Stomach (tissue), 9 donors: ENCODE data around the gene EDARADD. TPM values are rescaled to one million over a fixed set of nuclear protein-coding genes. Genes with fewer than 3 reads are reported as not detected.

Experiments used
- DNase-seq, 2 donors: peaks; one replicate each; pipeline versions ENCODE4 v3.0.0 to v3.0.0-alpha.2; 2013 to 2019
- H3K27ac ChIP-seq, 5 donors: fragments of 200-600 bp in 4 of 5; sonication (generic) in 4 of 5; one replicate each; pipeline ENCODE4 v1.5.1; 2013 to 2019; ENCODE audit warnings: mild to moderate bottlenecking in 1 of 5, moderate library complexity in 1 of 5
- H3K27me3 ChIP-seq, 3 donors: fragments of 200-600 bp; sonication (generic); one replicate each; pipeline ENCODE4 v1.5.1; 2017 to 2019; ENCODE audit warnings: mixed run types in 1 of 3
- H3K36me3 ChIP-seq, 4 donors: fragments of 200-600 bp; sonication (generic); 1 replicate in 3 of 4; 2 replicates in 1 of 4; pipeline ENCODE4 v1.5.1; 2016 to 2019
- H3K4me1 ChIP-seq, 4 donors: fragments of 200-600 bp; sonication (generic); one replicate each; pipeline ENCODE4 v1.5.1; 2016 to 2019
- H3K4me3 ChIP-seq, 4 donors: fragments of 200-600 bp; sonication (generic) in 3 of 4; one replicate each; pipeline ENCODE4 v1.5.1; 2016 to 2019; ENCODE audit warnings: mild to moderate bottlenecking in 1 of 4
- H3K9me3 ChIP-seq, 4 donors: fragments of 200-600 bp; sonication (generic); one replicate each; pipeline ENCODE4 v1.5.1; 2016 to 2019
- CTCF ChIP-seq, 7 experiments: fragments of 450-650 bp in 4 of 7; fragments of 200-600 bp in 3 of 7; sonication (generic) in 3 of 7; IDR thresholded peaks; one replicate each; pipeline ENCODE4 v1.5.1; 2016 to 2019; ENCODE audit warnings: antibody characterized with exemption in 7 of 7, control low read depth in 2 of 7, mild to moderate bottlenecking in 1 of 7
- EP300 ChIP-seq: sonication (generic); formaldehyde crosslinking; IDR thresholded peaks from one replicate; pipeline ENCODE4 v1.6.1; 2017; ENCODE audit warnings: antibody characterized with exemption
- POLR2A ChIP-seq, 4 donors: fragments of 450-650 bp; IDR thresholded peaks; one replicate each; pipeline ENCODE4 v1.6.1; 2016; ENCODE audit warnings: antibody characterized with exemption in 4 of 4, control low read depth in 2 of 4, mild to moderate bottlenecking in 1 of 4, moderate library complexity in 1 of 4
- POLR2AphosphoS5 ChIP-seq, 3 donors: sonication (generic); formaldehyde crosslinking; IDR thresholded peaks; one replicate each; pipeline ENCODE4 v1.6.1; 2016; ENCODE audit warnings: antibody characterized with exemption in 3 of 3
- WGBS, 5 donors: extraction: QIAGEN DNeasy Blood & Tissue Kit in 3 of 5; methylation state at CpG; one replicate each; pipeline versions ENCODE4 v1.1.5 to v1.1.7; 2013 to 2018; 5-methylcytosine and 5-hydroxymethylcytosine counted together
- intact Hi-C: fragments of 100-400 bp; cut with DNase I; formaldehyde crosslinking; loops from one replicate; pipeline ENCODE4 v1.15.1; 2023; ENCODE audit warnings: low total_unique reads
- polyA plus RNA-seq, 3 donors: library from polyadenylated mRNA; stranded (reverse); fragments of 200-250 nt; gene quantifications; one replicate each; pipeline ENCODE4 v1.2.3, GENCODE V29; 2013
- total RNA-seq, 5 donors: library from RNA; depleted of rRNA; stranded (reverse); fragments of >200 nt; gene quantifications; one replicate each; pipeline versions ENCODE4 v1.1.0 to v1.2.3, GENCODE V29; 2014 to 2016
- donor health status: healthy with polysubstance abuse.
- donor health status: Bipolar disorder and iron deficiency.
- donor health status: healthy.

Gene EDARADD
- total and polyA plus RNA-seq, 8 donors: 3.7 to 13.8 (median 6.6) TPM; not detected in 1

DNA sequence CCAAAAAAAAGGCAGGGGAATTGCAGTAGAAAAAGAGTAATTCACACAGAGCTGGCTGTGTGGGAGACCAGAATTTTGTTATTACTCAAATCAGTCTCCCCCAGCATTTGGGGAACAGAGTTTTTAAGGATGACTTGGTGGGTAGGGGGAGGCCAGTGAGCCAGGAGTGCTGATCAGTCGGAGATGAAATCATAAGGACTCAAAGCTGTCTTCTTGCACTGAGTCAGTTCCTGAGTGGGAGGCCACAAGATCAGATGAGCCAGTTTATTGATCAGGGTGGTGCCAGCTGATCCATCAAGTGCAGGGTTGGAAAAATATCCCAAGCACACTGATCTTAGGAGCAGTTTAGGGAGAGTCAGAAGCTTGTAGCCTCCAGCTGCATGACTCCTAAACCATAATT lies 23.7 kb upstream of the EDARADD start:
- H3K27ac ChIP-seq: no peak overlapping the region
- no peaks in the 10 kb centered on the region for H3K27me3 ChIP-seq
- DNase-seq: no peak
- TF ChIP-seq POLR2A (IDR thresholded peaks at IDR 0.05) (no peak), EP300 (no peak), POLR2AphosphoS5 (IDR thresholded peaks at IDR 0.05) (no peak), CTCF (IDR thresholded peaks at IDR 0.05) (no peak)
- 67 to 83% (median 70%) methylated on average over 1 of the region's 1 CpG for WGBS, 5 donors
- H3K36me3 ChIP-seq: no peaks in the 10 kb centered on the region
- no peaks in the 10 kb centered on the region for H3K9me3 ChIP-seq
- no peak overlapping the region for H3K4me3 ChIP-seq
- H3K4me1 ChIP-seq: peaks cover 0 to 9% (median 0%) of the 10 kb centered on the region in 4 donors
- intact Hi-C loops: no loop called here

GRCh38 chr1:236371083-236371482 lies 23.0 kb upstream of the EDARADD start:
- H3K27me3 ChIP-seq: no peaks in the 10 kb centered on the region
- no peak overlapping the region for H3K4me3 ChIP-seq
- DNase-seq: no peak
- H3K9me3 ChIP-seq: no peaks in the 10 kb centered on the region
- no peak overlapping the region for H3K27ac ChIP-seq
- WGBS, 5 donors: 77 to 90% (median 85%) methylated on average over 1 of the region's 1 CpG
- peaks cover 0 to 6% (median 0%) of the 10 kb centered on the region in 4 donors for H3K4me1 ChIP-seq
- intact Hi-C loops: no loop called here
- H3K36me3 ChIP-seq: no peaks in the 10 kb centered on the region
- TF ChIP-seq POLR2AphosphoS5 (IDR thresholded peaks at IDR 0.05) (no peak), CTCF (IDR thresholded peaks at IDR 0.05) (no peak), POLR2A (IDR thresholded peaks at IDR 0.05) (no peak), EP300 (no peak)

GRCh38 chr1:236377832-236378535 lies 16.1 kb upstream of the EDARADD start:
- Histone ChIP-seq H3K9me3 (peaks cover 0 to 9% (median 0%) of the 10 kb centered on the region in 4 donors), H3K4me3 (no peak overlapping the region), H3K27me3 (no peaks in the 10 kb centered on the region), H3K36me3 (no peaks in the 10 kb centered on the region), H3K4me1 (no peaks in the 10 kb centered on the region), H3K27ac (no peak overlapping the region)
- TF ChIP-seq EP300 (no peak), CTCF (IDR thresholded peaks at IDR 0.05) (no peak), POLR2AphosphoS5 (IDR thresholded peaks at IDR 0.05) (no peak), POLR2A (IDR thresholded peaks at IDR 0.05) (no peak)
- 84 to 96% (median 91%) methylated on average over 2 of the region's 2 CpGs for WGBS, 5 donors
- intact Hi-C loops: no loop called here
- no peak for DNase-seq

- H3K27ac ChIP-seq: no peak overlapping the region
- TF ChIP-seq EP300: no peak
- TF ChIP-seq POLR2AphosphoS5 (IDR thresholded peaks at IDR 0.05): no peak
- no peak for TF ChIP-seq CTCF (IDR thresholded peaks at IDR 0.05)
- no peak for TF ChIP-seq POLR2A (IDR thresholded peaks at IDR 0.05)
- peaks cover 0 to 9% (median 0%) of the 10 kb centered on the region in 4 donors for H3K9me3 ChIP-seq
- H3K4me1 ChIP-seq: no peaks in the 10 kb centered on the region
- no peaks in the 10 kb centered on the region for H3K36me3 ChIP-seq
- intact Hi-C loops: no loop called here
- H3K27me3 ChIP-seq: no peaks in the 10 kb centered on the region
- no peak for DNase-seq
- H3K4me3 ChIP-seq: no peak overlapping the region
These were observed 12.4 kb upstream of the EDARADD start for GRCh38 chr1:236381565-236382158.
